Testis (tissue), 2 donors: ENCODE results near the gene KLF11.

Experiments used
- CTCF ChIP-seq, 3 experiments: fragments of 450-650 bp in 2 of 3; fragments of 200-600 bp in 1 of 3; sonication (generic) in 1 of 3; IDR thresholded peaks; one replicate each; pipeline ENCODE4 v1.5.1; 2016 to 2019; ENCODE audit warnings: antibody characterized with exemption in 3 of 3, mild to moderate bottlenecking in 2 of 3, moderate library complexity in 1 of 3
- POLR2A ChIP-seq: fragments of 450-650 bp; IDR thresholded peaks from one replicate; pipeline ENCODE4 v1.6.1; 2017; ENCODE audit warnings: antibody characterized with exemption, mild to moderate bottlenecking, moderate library complexity

GRCh38 chr2:10059552-10060335, 16.4 kb downstream of the KLF11 start:
- TF ChIP-seq CTCF (IDR thresholded peaks at IDR 0.05), result no peak
- TF ChIP-seq POLR2A, result no peak
